Measurements from ENCODE around the gene MAP1S.

The MAP1S gene

GRCh38 chr19:17726964-17727773, 7.9 kb downstream of the MAP1S start:
- Histone ChIP-seq H3K4me1 (ENCODE audit: insufficient read depth, low read length) (peaks cover under 1% of the 10 kb centered on the region), H3K27ac (ENCODE audit: low read length) (no peak overlapping the region), H3K36me3 (ENCODE audit: insufficient read depth, low read length) (peaks cover 89% of the 10 kb centered on the region), H4K20me1 (ENCODE audit: insufficient read depth, low read length) (peaks cover 62% of the 10 kb centered on the region), H2AFZ (ENCODE audit: low read depth, low read length) (no peak overlapping the region), H3K4me3 (ENCODE audit: low read depth in 1 of 2, low read length in 2 of 2) (no peak overlapping the region), H3K27me3 (ENCODE audit: insufficient read depth, low read length, poor library complexity) (no peaks in the 10 kb centered on the region), H3K9ac (ENCODE audit: low read depth, low read length) (no peak overlapping the region), H3K79me2 (ENCODE audit: insufficient read depth, low read length) (peaks cover 70% of the 10 kb centered on the region), H3K4me2 (ENCODE audit: insufficient read depth, low read length) (no peak overlapping the region), H3K9me3 (ENCODE audit: insufficient read depth, low read length, severe bottlenecking) (no peaks in the 10 kb centered on the region)
- TF ChIP-seq, protein P1, sequence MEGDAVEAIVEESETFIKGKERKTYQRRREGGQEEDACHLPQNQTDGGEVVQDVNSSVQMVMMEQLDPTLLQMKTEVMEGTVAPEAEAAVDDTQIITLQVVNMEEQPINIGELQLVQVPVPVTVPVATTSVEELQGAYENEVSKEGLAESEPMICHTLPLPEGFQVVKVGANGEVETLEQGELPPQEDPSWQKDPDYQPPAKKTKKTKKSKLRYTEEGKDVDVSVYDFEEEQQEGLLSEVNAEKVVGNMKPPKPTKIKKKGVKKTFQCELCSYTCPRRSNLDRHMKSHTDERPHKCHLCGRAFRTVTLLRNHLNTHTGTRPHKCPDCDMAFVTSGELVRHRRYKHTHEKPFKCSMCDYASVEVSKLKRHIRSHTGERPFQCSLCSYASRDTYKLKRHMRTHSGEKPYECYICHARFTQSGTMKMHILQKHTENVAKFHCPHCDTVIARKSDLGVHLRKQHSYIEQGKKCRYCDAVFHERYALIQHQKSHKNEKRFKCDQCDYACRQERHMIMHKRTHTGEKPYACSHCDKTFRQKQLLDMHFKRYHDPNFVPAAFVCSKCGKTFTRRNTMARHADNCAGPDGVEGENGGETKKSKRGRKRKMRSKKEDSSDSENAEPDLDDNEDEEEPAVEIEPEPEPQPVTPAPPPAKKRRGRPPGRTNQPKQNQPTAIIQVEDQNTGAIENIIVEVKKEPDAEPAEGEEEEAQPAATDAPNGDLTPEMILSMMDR (IDR thresholded peaks at IDR 0.05; ENCODE audit: borderline replicate concordance, extremely low read depth, low read length, poor library complexity, severe bottlenecking), result no peak
- no peak for TF ChIP-seq EZH2 (IDR thresholded peaks at IDR 0.05; ENCODE audit: borderline replicate concordance, low read depth, low read length, severe bottlenecking)
- DNase-seq (no peak), ATAC-seq (ENCODE audit: insufficient read depth, low read depth) (no peak)

DNA sequence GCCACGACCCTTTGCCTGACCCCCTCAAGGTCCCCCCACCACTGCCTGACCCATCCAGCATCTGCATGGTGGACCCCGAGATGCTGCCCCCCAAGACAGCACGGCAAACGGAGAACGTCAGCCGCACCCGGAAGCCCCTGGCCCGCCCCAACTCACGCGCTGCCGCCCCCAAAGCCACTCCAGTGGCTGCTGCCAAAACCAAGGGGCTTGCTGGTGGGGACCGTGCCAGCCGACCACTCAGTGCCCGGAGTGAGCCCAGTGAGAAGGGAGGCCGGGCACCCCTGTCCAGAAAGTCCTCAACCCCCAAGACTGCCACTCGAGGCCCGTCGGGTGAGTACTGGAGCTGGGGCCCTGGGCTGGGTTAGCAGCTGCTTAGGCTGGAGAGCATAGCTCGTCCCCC, 8.6 kb downstream of the MAP1S start:
- H4K20me1 ChIP-seq (ENCODE audit: insufficient read depth, low read length), result peaks cover 67% of the 10 kb centered on the region

GRCh38 chr19:17733127-17733526, 13.8 kb downstream of the MAP1S start:
- ATAC-seq (ENCODE audit: insufficient read depth, low read depth) (no peak), DNase-seq (no peak)
- Histone ChIP-seq H3K79me2 (ENCODE audit: insufficient read depth, low read length) (peaks cover 30% of the 10 kb centered on the region), H3K9me3 (ENCODE audit: insufficient read depth, low read length, severe bottlenecking) (no peaks in the 10 kb centered on the region), H3K9ac (ENCODE audit: low read depth, low read length) (no peak overlapping the region), H3K27me3 (ENCODE audit: insufficient read depth, low read length, poor library complexity) (no peaks in the 10 kb centered on the region), H3K27ac (ENCODE audit: low read length) (no peak overlapping the region), H3K4me2 (ENCODE audit: insufficient read depth, low read length) (no peak overlapping the region), H3K4me3 (ENCODE audit: low read depth in 1 of 2, low read length in 2 of 2) (no peak overlapping the region), H3K4me1 (ENCODE audit: insufficient read depth, low read length) (no peaks in the 10 kb centered on the region), H3K36me3 (ENCODE audit: insufficient read depth, low read length) (peaks cover 81% of the 10 kb centered on the region), H4K20me1 (ENCODE audit: insufficient read depth, low read length) (peaks cover 36% of the 10 kb centered on the region), H2AFZ (ENCODE audit: low read depth, low read length) (no peak overlapping the region)
- no peak for TF ChIP-seq EZH2 (IDR thresholded peaks at IDR 0.05; ENCODE audit: borderline replicate concordance, low read depth, low read length, severe bottlenecking)
- TF ChIP-seq, protein P1 (IDR thresholded peaks at IDR 0.05; ENCODE audit: borderline replicate concordance, extremely low read depth, low read length, poor library complexity, severe bottlenecking), result no peak

More for the DNA sequence above, 8.6 kb downstream of the MAP1S start:
- Histone ChIP-seq H3K27me3 (ENCODE audit: insufficient read depth, low read length, poor library complexity) (no peaks in the 10 kb centered on the region), H3K4me1 (ENCODE audit: insufficient read depth, low read length) (no peaks in the 10 kb centered on the region; the same call in 1 of the 2 replicates), H3K9me3 (ENCODE audit: insufficient read depth, low read length, severe bottlenecking) (no peaks in the 10 kb centered on the region), H3K79me2 (ENCODE audit: insufficient read depth, low read length) (peaks cover 70% of the 10 kb centered on the region), H3K4me3 (ENCODE audit: low read depth in 1 of 2, low read length in 2 of 2) (no peak overlapping the region), H3K4me2 (ENCODE audit: insufficient read depth, low read length) (no peak overlapping the region), H2AFZ (ENCODE audit: low read depth, low read length) (no peak overlapping the region), H3K36me3 (ENCODE audit: insufficient read depth, low read length) (peaks cover 92% of the 10 kb centered on the region), H3K9ac (ENCODE audit: low read depth, low read length) (no peak overlapping the region), H3K27ac (ENCODE audit: low read length) (no peak overlapping the region)
- no peak for DNase-seq
- TF ChIP-seq, protein P1 (IDR thresholded peaks at IDR 0.05; ENCODE audit: borderline replicate concordance, extremely low read depth, low read length, poor library complexity, severe bottlenecking), result no peak
- TF ChIP-seq EZH2 (IDR thresholded peaks at IDR 0.05; ENCODE audit: borderline replicate concordance, low read depth, low read length, severe bottlenecking), result no peak
- ATAC-seq (ENCODE audit: insufficient read depth, low read depth), result no peak

Measured in DND-41 (cell line).